Measurements from ENCODE around the gene EFNA3. TPM values are rescaled to one million over a fixed set of nuclear protein-coding genes. Genes with fewer than 3 reads are reported as not detected.

EFNA3 gene
- total and polyA plus RNA-seq, 2 experiments from 2014 or later, result 5.5 to 13.1 TPM

- peak overlapping the region; percentile 99 for H3K4me2 ChIP-seq
- H3K4me1 ChIP-seq (ENCODE audit: insufficient read depth), result peaks cover 59% of the 10 kb centered on the region
- H3K9me3 ChIP-seq (ENCODE audit: low read depth), result no peaks in the 10 kb centered on the region
- peaks cover 48% of the 10 kb centered on the region for H3K27me3 ChIP-seq
- TF ChIP-seq CTCF (IDR thresholded peaks at IDR 0.05; ENCODE audit: poor library complexity) (no peak), EZH2phosphoT487 (IDR thresholded peaks at IDR 0.05; ENCODE audit: low read depth, severe bottlenecking, unreplicated experiment) (peak; percentile 38), EZH2 (IDR thresholded peaks at IDR 0.05; ENCODE audit: borderline replicate concordance) (peak; percentile 95)
- no peaks in the 10 kb centered on the region for H3K36me3 ChIP-seq (replicated peaks; ENCODE audit: insufficient read depth, low read depth)
- H4K20me1 ChIP-seq (ENCODE audit: insufficient read depth, poor library complexity, severe bottlenecking), result peaks cover 2% of the 10 kb centered on the region
- WGBS (ENCODE audit: low lambda C conversion rate, missing lambda C conversion rate), result 3% methylated on average over 64 of the region's 68 CpGs
- peak overlapping the region; percentile 45 for H2AFZ ChIP-seq
- H3K4me3 ChIP-seq, result peak overlapping the region; percentile 5
- DNase-seq (ENCODE audit: low spot score), result peak; percentile 36
- no peak overlapping the region for H3K27ac ChIP-seq
- H3K79me2 ChIP-seq, result no peaks in the 10 kb centered on the region
- H3K9me2 ChIP-seq (replicated peaks; ENCODE audit: insufficient read depth), result no peaks in the 10 kb centered on the region
These were observed 3.0 kb downstream of the EFNA3 start for GRCh38 chr1:155081472-155082300.

GRCh38 chr1:155082301-155083051 lies 3.8 kb downstream of the EFNA3 start:
- no peak overlapping the region for H2AFZ ChIP-seq
- H3K27ac ChIP-seq, result no peak overlapping the region
- WGBS (ENCODE audit: low lambda C conversion rate, missing lambda C conversion rate), result 13% methylated on average over 33 of the region's 36 CpGs

GRCh38 chr1:155083052-155083541 lies 4.5 kb downstream of the EFNA3 start:
- H3K4me1 ChIP-seq (ENCODE audit: insufficient read depth), result peaks cover 51% of the 10 kb centered on the region
- no peak for DNase-seq (ENCODE audit: low spot score)

More at GRCh38 chr1:155082301-155083051, 3.8 kb downstream of the EFNA3 start:
- H3K79me2 ChIP-seq, result no peaks in the 10 kb centered on the region
- no peak for DNase-seq (ENCODE audit: low spot score)
- no peak overlapping the region for H3K4me3 ChIP-seq
- no peaks in the 10 kb centered on the region for H3K9me2 ChIP-seq (replicated peaks; ENCODE audit: insufficient read depth)
- H3K36me3 ChIP-seq (replicated peaks; ENCODE audit: insufficient read depth, low read depth), result no peaks in the 10 kb centered on the region
- no peaks in the 10 kb centered on the region for H3K9me3 ChIP-seq (ENCODE audit: low read depth)
- TF ChIP-seq EZH2 (IDR thresholded peaks at IDR 0.05; ENCODE audit: borderline replicate concordance), result peak; percentile 91
- TF ChIP-seq EZH2phosphoT487 (IDR thresholded peaks at IDR 0.05; ENCODE audit: low read depth, severe bottlenecking, unreplicated experiment), result peak; percentile 48
- TF ChIP-seq CTCF (IDR thresholded peaks at IDR 0.05; ENCODE audit: poor library complexity), result no peak
- peaks cover 48% of the 10 kb centered on the region for H3K27me3 ChIP-seq
- peaks cover 2% of the 10 kb centered on the region for H4K20me1 ChIP-seq (ENCODE audit: insufficient read depth, poor library complexity, severe bottlenecking)
- H3K4me1 ChIP-seq (ENCODE audit: insufficient read depth), result peaks cover 57% of the 10 kb centered on the region
- peak overlapping the region; percentile 99 for H3K4me2 ChIP-seq

More at GRCh38 chr1:155083052-155083541, 4.5 kb downstream of the EFNA3 start:
- Histone ChIP-seq H3K4me2 (peak overlapping the region; percentile 99), H3K4me3 (no peak overlapping the region), H3K9me3 (ENCODE audit: low read depth) (no peaks in the 10 kb centered on the region), H3K79me2 (no peaks in the 10 kb centered on the region), H3K27ac (no peak overlapping the region), H3K27me3 (peaks cover 48% of the 10 kb centered on the region), H4K20me1 (ENCODE audit: insufficient read depth, poor library complexity, severe bottlenecking) (peaks cover 2% of the 10 kb centered on the region), H3K9me2 (replicated peaks; ENCODE audit: insufficient read depth) (no peaks in the 10 kb centered on the region), H2AFZ (no peak overlapping the region), H3K36me3 (replicated peaks; ENCODE audit: insufficient read depth, low read depth) (no peaks in the 10 kb centered on the region)
- TF ChIP-seq CTCF (IDR thresholded peaks at IDR 0.05; ENCODE audit: poor library complexity) (no peak), EZH2 (IDR thresholded peaks at IDR 0.05; ENCODE audit: borderline replicate concordance) (no peak), EZH2phosphoT487 (IDR thresholded peaks at IDR 0.05; ENCODE audit: low read depth, severe bottlenecking, unreplicated experiment) (no peak)
- 56% methylated on average over 6 of the region's 6 CpGs for WGBS (ENCODE audit: low lambda C conversion rate, missing lambda C conversion rate)
